T-helper 9 cell (primary cell): Measurements from ENCODE around the gene AXDND1.
"Not testable (repeated sequence)": the region's sequence is repeated elsewhere in the genome, so short reads cannot be mapped to it uniquely, and the experiment has no call there.

ENCODE experiments used
- DNase-seq: peaks from one replicate; pipeline ENCODE4 v3.0.0-alpha.2; 2020

Gene AXDND1

DNA sequence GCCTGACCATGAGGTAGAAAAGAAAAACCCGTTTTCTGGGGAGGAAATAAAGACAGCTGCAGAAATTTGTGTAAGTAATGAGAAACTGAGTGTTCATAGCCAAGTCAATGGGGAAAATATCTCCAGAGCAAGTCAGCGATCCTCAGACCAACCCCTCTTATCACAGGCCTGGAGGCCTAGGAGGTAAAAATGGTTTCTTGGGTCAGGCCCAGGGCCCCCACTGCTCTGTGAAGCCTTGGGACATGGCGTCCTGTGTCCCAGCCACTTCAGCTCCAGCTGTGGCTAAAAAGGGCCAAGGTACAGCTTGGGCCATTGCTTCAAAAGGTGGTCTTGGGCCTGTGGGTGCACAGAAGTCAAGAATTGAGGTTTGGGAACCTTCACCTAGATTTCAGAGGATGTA lies 108.9 kb downstream of the AXDND1 start:
- DNase-seq, result no peak

DNA sequence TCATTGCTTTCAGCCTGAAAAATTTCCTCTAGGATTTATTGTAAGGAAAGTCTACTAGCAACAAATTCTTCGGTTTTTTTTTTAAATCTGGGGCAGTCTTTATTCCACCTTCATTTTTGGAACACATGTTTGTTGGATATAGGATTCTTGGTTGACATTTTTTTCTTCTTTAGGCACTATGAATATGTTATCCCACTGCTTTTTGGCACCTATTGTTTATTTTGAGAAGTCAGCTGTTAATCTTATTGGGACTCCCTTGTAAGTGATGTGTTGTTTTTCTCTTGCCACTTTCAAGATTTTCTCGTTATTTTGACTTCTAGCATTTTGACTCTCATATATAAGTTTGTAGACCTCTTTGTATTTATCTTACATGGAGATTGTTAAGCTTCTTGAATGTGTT lies 110.7 kb downstream of the AXDND1 start:
- no peak for DNase-seq

DNA sequence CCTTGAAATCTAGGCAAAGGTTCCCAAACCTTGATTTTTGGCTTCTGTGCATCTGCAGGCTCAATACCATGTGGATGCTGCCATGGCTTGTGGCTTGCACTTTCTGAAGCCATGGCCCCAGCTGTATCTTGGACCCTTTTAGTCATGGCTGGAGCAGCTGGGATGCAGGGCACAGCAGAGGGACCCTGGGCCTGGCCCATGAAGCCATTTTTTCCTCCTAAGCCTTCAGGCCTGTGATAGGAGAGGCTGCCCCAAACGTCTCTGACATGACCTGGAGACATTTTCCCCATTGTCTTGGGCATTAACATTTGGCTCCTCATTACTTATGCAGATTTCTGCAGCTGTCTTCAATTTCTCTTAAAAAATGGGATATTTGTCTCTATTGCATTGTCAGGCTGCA lies 112.6 kb downstream of the AXDND1 start:
- DNase-seq, result no peak

DNA sequence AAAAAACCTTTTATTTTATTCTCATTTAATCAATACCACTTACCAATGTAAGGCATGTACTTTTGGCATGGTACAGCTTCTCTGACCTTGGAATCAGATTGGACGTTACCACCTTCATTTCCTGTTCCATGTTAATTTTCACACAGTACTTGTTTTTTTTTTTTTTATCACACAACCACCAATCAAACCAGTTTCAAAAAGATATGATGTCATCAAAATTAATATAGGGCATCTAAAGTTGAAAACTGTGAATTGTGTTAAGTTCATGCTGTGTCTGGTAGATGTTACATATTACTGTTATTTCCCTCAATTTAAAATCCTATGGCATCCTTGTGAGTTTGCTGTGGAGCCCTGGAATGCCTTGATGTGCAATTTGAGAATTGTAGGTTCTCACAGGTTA lies 124.8 kb downstream of the AXDND1 start:
- DNase-seq, result no peak

DNA sequence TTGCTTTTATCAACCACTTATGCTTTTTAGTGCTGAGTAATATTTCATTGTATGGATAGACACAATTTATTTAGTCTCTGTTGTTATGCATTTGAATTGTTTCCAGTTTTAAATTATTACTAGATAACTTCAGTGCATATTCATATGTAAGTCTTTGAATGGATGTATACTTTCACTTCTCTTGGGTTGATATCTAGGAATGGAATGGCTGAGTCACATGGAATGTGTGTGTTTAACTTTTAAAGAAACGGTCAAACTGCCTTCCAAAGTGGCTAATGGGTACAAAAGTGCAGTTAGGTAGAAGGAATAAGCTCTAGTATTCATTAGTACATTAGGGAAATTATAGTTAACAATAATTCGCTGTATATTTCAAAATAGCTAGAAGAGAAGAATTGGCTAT lies 127.6 kb downstream of the AXDND1 start:
- DNase-seq, result no peak

DNA sequence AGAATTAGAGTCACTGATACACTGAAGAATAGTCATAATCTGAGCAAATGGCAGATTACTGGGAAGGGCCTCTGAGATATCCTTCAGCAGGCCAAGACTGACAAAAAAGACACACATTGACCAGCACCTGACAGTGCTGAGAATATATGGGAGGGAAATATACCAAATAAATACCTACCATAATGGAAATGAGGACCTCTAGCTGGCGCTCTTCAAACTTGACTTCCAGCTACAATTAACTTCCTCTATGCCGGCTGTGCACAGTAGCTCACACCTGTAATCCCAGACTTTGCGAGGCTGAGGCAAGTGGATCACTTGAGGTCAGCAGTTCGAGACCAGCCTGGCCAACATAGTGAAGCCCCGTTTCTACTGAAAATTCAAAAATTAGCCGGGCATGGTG lies 140.4 kb downstream of the AXDND1 start:
- DNase-seq, result no peak

DNA sequence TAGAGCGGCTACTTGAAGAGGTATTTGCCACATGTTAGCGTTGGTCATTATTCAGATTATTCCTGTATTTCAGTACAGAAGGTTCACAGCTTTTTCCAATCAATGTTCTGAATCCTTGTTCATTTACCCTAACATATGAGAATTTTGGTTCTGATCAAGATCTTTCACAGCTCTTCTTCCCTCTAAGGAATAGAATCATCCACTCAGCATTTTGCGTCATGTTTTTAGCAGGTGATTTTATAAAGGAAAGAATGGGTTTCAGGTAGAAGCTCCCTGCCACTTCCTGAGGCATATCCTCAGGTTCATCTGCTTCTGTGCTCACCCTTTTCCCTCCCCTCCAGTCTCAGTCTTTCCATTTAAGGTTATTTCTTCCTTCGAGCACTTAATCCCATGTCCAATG lies 143.6 kb downstream of the AXDND1 start:
- DNase-seq, result no peak

DNA sequence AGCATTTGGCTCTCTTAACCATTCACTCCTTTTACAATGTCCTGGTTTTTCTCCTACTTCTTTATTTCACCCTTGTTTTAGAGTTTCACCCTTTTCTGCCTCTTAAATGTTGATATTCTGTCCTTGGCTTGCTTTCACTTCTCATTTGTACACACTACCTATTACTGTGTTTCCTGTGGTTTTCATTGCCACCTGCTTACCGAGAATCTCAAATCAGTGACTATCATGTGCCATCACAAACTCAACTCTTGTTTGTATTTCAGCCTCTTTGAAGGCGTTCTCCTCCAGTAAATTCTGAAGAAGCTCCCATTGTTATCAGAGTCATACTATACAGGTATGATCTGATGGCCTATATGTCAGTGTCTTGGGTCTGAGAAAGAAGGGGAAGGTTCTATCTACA lies 144.3 kb downstream of the AXDND1 start:
- DNase-seq, result no peak

DNA sequence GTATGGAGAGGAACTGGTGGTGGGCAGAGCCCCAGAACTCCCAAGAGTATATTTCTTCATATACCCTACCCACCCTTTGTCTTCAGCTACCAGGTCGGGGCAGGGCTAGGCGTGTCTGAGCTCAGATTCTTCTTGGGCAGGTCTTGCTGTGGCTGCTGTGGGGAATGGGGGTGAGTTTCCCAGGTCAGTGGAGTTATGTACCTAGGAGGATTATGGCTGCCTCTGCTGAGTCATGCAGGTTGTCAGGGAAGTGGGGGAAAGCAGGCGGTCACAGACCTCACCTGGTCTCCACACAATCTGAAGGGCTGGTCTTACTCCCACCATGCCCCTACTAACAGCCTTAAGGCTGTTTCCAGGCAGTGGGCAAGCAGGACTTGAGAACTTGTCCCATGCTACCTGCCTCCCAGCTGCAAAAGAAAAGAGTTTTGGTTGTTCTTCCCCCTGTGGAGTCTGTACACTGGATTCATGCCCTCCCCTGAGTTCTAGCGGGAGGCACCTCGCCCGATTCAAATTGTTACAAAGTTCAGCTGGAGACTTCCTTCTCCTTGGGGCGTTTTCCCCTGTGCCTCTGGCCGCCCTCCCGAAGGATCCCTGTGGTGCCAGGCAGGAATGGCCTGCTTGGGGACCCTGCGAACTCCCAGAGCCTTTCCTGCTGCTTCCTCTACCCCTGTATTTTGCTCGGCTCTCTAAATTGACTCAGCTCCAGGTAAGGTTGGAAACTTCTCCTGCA lies 151.4 kb downstream of the AXDND1 start:
- DNase-seq, result no peak

DNA sequence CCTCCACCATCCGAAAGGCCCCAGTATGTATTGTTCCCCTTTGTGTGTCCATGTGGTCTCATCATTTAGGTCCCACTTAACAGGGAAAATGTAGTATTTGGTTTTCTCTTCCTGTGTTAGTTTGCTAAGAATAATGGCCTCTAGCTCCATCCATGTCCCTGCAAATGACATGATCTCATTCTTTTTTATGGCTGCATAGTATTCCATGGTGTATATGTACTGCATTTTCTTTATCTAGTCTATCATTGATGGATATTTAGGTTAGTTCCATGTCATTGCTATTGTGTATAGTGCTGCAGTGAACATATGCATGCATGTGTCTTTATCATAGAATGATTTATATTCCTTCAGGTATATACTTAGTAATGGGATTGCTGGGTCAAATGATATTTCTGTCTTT lies 152.8 kb downstream of the AXDND1 start:
- not testable (repeated sequence) for DNase-seq

DNA sequence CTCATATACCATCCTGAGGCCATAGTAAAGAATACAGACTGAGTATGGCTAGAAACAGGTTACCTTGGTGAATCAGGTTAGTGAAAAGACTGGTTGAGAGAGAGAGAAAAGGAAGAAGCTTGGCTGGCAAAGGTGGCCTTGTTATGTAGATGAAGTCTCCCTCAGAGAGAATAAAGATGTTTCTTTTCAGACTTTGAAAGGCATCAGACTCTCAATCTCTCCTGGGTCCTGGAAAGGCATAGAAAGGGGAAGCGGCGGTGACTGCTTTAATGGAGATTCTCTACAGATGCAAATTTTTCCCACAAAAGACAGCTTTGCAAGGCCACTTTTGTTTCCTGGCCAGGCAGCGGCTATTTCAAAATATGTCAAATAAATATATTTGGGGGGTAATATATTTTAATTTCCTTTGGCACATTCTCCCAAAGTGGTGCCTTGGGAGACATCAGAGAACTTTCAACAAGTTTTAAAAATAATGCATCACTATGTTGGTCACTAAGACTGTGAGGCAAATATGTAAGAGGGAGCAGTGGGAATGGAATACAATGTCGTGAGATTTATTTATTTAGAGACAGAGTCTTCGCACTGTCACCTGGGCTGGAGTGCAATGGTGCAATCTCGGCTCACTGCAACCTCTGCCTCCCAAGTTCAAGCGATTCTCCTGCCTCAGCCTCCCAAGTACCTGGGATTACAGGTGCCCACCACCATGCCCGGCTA lies 163.9 kb downstream of the AXDND1 start:
- no peak for DNase-seq

DNA sequence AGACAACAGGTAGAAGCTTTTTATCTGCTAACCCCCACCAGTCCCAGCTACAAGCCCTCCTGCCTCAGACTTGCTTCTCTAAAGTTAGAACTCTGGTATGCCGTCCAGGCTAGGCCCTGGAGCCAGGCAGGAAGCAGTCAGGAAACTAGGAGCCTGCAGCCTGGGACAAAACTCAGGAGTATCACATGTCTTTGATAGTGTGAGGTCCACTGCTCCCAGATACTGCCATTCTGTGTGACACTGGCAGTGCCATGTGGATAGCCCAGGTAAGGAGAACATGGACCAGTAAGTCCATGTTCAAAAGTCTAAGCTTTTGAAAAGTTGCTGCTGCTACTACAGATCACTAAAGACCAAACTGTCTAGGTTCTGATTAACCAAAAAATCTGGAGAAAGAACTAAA lies 164.6 kb downstream of the AXDND1 start:
- no peak for DNase-seq

DNA sequence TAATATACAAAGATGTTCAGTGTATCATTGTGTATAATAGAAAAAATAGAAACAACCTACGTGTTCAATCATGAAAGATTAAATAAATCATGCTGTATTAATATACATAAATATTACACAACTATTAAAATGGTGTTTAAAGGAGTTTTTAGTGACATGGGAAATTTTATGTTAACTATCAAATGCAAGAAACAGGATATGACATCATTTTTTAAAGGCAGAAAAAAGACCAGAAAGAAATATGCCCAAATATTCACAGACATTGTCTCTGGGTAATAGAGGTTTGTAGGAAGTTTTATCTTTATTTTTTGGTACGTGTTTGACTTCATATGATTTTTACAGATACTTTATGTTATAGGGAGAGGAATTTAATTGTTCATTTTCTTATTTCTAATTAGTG lies 176.0 kb downstream of the AXDND1 start:
- no peak for DNase-seq

DNA sequence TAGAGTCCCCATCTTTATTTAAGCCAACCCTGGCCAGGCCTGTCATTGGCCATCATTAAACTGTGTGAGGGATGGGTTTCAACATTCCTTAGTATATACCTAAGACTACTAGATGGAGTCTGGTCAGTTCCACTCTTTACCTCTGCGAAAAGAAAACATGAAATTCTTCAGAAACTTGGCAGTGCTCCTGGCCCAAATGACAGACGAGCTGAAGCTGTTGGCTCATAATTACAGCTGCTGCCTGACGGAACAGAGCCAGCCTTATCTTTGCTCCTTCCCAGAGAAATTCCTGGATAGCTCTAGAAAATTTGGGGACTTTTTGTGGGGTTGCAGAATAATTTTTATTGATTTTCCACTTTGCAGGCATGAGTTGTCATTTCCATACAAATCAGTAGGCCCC lies 179.6 kb downstream of the AXDND1 start:
- no peak for DNase-seq

DNA sequence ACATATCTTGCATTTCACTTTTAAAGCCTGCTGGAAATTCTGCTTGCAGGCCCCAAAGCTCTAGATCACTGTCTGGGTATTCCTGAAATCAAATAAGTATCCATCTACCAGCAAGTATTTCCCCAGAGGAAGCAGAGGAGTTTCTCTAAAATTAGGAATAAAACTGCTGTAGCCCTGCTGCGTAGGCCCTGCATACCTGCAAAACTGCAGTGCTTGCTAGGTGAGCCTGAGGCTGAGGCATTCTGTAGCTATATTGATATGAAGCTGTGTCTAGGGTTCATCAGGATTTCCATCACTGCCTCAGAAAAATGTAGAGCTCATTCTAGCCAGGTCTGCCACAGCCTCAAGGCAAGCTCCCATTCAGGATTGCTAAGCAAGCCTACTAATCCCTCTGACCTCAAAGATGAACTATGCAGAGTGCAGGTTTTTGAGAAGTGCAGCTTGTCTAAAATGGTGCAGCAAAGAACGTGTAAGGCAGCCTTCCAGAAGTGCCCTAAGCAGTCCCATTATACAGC lies 181.3 kb downstream of the AXDND1 start:
- no peak for DNase-seq

DNA sequence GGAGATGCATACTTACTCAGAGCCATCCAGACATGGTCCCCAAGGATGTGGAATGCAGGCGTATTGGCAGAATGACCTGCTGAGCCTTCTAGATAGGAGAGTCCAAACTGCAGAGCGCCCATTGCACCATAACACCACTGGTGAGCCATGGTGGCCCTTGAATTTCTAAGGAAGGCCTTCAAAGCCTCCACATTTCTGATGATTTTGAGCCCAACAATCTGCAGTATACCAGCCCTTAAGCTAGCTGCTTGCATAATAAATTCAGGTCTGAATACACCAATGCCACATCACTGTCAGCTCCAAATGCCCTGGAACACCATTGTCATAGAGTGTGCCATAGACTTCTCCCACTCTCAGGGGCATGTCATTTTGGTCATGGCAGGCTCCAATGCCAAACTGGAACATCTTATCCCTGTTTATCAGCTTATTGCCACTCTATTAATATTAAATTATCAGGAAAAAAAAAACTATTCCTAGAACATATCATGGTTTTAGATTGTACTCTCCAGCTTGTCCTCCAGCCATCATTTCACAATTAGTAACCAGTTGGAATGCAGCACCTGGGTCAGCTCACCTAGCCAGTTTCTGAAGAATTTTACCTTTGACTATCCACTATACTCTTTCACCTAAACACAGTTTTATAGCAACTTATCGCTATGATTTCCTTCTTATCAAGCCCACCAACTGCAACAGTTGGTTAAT lies 183.0 kb downstream of the AXDND1 start:
- no peak for DNase-seq

DNA sequence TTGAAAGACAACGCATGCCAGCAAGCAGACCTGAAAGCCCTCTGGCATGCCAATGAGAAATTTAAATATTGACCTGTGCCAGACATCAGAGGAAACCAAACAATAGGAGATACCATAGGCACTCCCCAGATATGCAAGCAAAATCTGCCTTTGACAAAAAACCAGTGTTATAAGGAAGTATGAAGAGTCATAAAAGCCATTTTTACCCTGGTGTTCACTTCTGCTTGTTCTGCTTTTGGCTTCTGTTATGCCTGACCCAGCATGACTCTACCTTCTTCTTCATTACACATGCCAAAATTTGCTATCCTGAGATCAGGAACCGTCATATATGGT lies 183.6 kb downstream of the AXDND1 start:
- DNase-seq, result no peak

DNA sequence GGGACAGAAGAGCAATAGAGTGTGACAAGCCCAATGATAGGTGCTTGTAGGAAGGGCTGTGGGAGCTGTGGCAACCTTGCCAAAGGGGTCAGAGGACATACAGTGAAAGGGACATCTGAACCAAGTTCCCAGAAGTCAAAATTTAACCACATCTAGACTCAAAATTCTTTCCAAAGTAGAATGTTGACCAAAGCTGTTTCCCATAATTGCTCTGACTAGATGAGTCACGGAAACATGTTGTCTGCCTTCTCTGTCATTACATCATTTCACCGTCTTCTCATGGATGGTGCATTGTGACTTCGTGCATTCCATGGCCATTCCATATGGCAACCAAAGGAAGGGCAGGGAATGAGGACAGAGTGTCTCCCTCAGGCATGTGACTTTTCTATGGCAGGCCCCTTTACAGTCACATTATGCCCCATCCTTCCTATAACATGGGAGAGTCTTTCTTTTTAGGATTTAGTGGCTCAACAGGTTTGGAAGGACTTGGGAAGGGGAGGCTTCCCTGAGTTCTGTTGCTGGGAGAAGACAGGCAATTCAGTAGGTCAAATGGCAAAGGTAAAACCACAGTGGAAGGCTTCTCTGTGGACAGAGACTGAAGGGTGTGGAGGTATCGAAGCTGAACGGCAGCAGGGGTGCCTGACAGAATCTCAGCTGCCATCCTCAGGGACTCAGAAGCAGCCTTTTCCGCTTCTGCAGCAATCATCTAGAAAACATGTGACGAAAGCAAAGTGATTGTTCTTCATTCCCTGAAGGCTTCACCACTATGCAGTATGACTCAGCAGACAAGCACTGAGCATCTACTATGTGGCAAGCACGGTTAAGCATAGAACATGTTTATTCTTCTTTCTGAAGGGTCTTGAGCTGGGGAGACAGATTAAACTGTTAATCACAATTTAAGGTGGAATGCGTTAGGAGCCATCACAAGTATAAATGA lies 185.2 kb downstream of the AXDND1 start:
- no peak for DNase-seq

DNA sequence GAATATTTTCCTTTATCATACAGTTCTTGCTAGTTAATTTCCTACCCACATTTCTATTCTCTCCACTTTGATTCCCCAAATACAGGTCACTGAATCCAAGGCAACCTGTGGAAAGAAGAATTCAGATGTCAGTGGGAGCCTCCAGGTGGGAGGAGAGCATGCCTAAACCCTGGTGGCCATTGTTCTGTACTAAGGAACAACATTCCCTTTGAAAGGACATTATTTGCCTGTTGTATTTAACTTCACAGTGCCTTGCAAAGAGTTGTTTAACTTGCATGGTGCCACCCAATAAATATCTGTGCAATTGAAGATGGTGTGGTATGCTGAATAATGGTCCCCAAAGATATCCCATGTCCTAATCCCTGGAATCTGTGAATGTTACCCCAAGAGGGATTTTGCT lies 188.7 kb downstream of the AXDND1 start:
- DNase-seq, result no peak

DNA sequence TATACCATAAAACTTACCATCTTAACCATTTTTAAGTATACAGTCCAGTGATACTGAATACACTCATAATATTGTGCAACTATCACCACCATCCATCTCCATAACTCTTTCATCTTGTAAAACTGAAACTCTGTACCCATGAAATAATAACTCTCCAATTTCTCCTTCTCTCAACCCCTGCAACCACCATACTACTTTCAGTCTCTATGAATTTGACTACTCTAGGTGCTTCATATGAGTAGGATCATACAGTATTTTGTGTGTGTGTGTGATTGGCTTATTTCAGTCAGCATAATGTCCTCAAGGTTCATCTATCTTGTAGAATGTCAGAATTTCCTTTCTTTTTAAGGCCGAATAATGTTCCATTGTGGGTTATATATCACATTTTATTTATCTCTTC lies 192.3 kb downstream of the AXDND1 start:
- no peak for DNase-seq

DNA sequence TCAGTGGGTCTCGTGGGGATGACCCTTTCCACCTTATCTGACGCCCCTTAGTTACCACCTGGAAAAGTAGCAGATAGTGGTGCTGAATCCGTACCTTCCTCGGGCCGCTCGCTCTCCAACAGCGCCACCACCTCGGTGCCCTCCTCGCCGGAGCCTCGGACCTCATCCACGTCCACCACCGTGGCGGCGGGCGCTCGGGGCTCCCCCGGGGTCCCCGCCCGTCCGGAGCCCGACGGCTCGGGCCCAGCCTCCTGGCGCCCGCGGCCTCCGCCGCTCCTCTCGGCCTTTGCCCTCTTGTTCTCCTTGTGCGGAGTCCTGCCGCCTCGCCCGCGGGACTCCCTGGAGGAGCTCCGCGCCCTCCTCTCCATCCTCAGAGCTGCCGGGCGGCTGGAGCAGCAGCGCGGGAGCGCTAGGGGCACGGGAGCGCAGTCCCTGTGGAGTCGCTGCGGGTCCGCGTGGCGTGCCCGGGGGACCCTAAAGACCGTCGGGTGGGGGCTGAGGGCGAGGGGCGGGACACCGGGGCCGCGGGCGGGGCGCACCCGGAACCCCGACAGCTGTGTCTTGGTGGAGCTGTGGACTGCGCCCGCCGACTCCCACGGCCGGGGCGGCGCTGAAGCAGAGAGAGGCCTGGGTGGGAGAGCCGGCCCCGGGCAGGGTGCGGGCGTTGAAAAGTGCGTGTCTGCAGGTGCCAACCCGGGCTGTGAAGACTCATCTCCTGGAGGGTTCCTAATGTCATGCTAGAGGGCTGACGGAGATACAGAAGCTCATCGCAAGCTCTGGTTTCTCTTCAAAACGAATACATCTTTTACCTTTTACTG lies 209.9 kb downstream of the AXDND1 start, which contains the start of gene NPHS2:
TSS of gene NPHS2 (minus strand) at position 452 of the 818 bp plus-strand sequence. CDS start at position 368, 84 bp downstream.
- no peak for DNase-seq

DNA sequence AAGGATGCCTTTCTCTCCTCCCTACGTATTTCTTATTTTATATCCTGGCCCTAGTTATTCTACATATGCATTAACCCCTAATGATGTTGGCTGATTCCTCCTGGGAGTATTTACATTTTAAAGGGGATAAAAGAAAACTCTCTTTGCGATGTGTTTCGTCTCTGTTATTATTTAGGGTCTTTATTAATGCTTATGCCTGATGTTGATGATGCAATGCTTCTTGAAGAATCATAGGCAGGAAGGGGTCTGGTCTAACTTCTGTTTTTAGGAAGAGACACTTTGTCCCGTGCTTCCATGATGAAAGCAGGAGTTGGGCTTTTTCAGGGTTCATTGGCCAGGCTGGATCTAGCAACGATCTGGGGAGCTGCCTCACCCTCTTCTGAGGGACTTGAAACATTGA lies 210.7 kb downstream of the AXDND1 start:
- DNase-seq, result no peak
